Lung (tissue), 12 donors: ENCODE measurements around the gene TRPT1. TPM values are rescaled to one million over a fixed set of nuclear protein-coding genes. Genes with fewer than 3 reads are reported as not detected.
A peak's percentile ranks its signal among the peaks of the same experiment; 100 is the strongest.

Experiments used
- ATAC-seq: fragments of 200-7000 bp; cut with Tn5 transposase; one replicate; pipeline ENCODE4 v1.9.1; 2020; ENCODE audit warnings: moderate number of reproducible peaks; ENCODE audit not compliant: insufficient read depth, low FRiP score
- DNase-seq, 3 donors: peaks; one replicate each; pipeline ENCODE4 v3.0.0-alpha.2; 2013 to 2017
- H3K27ac ChIP-seq, 2 donors: one replicate each; pipeline ENCODE4 v1.5.1; 2013; ENCODE audit warnings: mild to moderate bottlenecking in 2 of 2, moderate library complexity in 2 of 2, control low read depth in 1 of 2, inconsistent platforms in 1 of 2, low read depth in 1 of 2, low read length in 1 of 2
- H3K27me3 ChIP-seq, 3 donors: one replicate each; pipeline ENCODE4 v1.5.1; 2013; ENCODE audit warnings: low read length in 2 of 3; ENCODE audit not compliant: control insufficient read depth in 3 of 3, insufficient read depth in 3 of 3
- H3K36me3 ChIP-seq, 4 donors: one replicate each; pipeline ENCODE4 v1.5.1; 2013; ENCODE audit warnings: low read length in 4 of 4, mild to moderate bottlenecking in 1 of 4, moderate library complexity in 1 of 4; ENCODE audit not compliant: control insufficient read depth in 4 of 4, insufficient read depth in 4 of 4
- H3K4me1 ChIP-seq, 5 donors: one replicate each; pipeline ENCODE4 v1.5.1; 2013; ENCODE audit warnings: low read length in 5 of 5, mild to moderate bottlenecking in 2 of 5, moderate library complexity in 1 of 5; ENCODE audit not compliant: control insufficient read depth in 5 of 5, insufficient read depth in 5 of 5
- H3K4me3 ChIP-seq: one replicate; pipeline ENCODE4 v1.5.1; 2013; ENCODE audit warnings: mild to moderate bottlenecking, control low read depth, moderate library complexity
- H3K9ac ChIP-seq, 2 donors: one replicate each; pipeline ENCODE4 v1.5.1; 2013; ENCODE audit warnings: low read length in 2 of 2, control low read depth in 1 of 2; ENCODE audit not compliant: insufficient read depth in 1 of 2
- H3K9me3 ChIP-seq, 4 donors: one replicate each; pipeline ENCODE4 v1.5.1; 2013; ENCODE audit warnings: low read length in 3 of 4, mild to moderate bottlenecking in 1 of 4, moderate library complexity in 1 of 4; ENCODE audit not compliant: control insufficient read depth in 4 of 4, insufficient read depth in 3 of 4
- WGBS, 2 donors: extraction: QIAGEN DNeasy Blood & Tissue Kit; methylation state at CpG; one replicate each; pipeline ENCODE4 v1.1.7; 2013; 5-methylcytosine and 5-hydroxymethylcytosine counted together
- polyA plus RNA-seq, 2 donors: library from polyadenylated mRNA; stranded (reverse); fragments of 200-250 nt; gene quantifications; one replicate each; pipeline ENCODE4 v1.2.1, GENCODE V29; 2013
- total RNA-seq, 2 donors: library from RNA; depleted of rRNA in 1 of 2; stranded (reverse); fragments of >200 nt in 1 of 2; gene quantifications; one replicate each; pipeline ENCODE4 v1.2.1, GENCODE V29; 2014 to 2021
- TF ChIP-seq, protein P1 (sequence below): IDR thresholded peaks from 2 replicates; pipeline ENCODE4 v1.5.1; 2012; ENCODE audit warnings: mild to moderate bottlenecking; ENCODE audit errors: control extremely low read depth, extremely low read depth
- donor health status: control.
- donor health status: control.
- donor health status: Bipolar disorder and iron deficiency.
- donor health status: healthy.
- donor health status: DM: yes; HTN: yes; CAD: no.

The TRPT1 gene
- total and polyA plus RNA-seq, 4 donors = 18.3 to 62.5 (median 34.3) TPM

DNA sequence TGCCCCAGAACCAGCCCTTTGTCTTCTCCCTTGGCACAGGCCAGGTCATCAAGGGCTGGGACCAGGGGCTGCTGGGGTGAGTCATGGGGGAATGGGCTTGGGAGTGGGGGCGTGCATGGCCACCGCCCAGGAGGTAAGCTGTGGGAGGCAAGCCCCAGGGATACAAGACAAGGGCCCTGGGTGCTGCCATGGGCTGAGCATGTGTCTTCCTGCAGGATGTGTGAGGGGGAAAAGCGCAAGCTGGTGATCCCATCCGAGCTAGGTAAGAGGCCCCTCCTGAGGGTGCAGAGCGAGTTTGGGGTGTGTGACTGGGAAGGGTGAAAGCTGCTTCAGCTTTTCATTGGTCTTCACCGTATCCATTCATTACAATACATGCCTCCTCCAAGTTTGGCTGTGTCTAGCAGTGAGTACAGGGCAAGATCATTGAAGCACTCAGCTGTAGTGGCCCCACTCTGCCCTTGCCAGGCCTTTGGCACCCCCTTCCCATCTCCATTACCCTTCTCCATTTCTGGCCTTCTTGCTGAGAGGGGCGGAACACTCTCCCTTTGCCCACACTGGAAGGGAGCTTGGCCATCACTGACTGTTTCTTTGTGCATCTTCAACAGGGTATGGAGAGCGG lies 17.4 kb upstream of the TRPT1 start:
- peaks cover 0 to 31% (median 17%) of the 10 kb centered on the region in 5 donors for H3K4me1 ChIP-seq
- DNase-seq = no peak
- no peak overlapping the region for H3K9ac ChIP-seq
- no peaks in the 10 kb centered on the region for H3K9me3 ChIP-seq
- no peak overlapping the region for H3K27ac ChIP-seq
- WGBS, 2 donors = 89 to 91% methylated on average over 8 of the region's 8 CpGs
- peaks cover 0 to 15% (median 3%) of the 10 kb centered on the region in 4 donors for H3K36me3 ChIP-seq
- H3K27me3 ChIP-seq = no peaks in the 10 kb centered on the region
- no peak for ATAC-seq
- TF ChIP-seq, protein P1, sequence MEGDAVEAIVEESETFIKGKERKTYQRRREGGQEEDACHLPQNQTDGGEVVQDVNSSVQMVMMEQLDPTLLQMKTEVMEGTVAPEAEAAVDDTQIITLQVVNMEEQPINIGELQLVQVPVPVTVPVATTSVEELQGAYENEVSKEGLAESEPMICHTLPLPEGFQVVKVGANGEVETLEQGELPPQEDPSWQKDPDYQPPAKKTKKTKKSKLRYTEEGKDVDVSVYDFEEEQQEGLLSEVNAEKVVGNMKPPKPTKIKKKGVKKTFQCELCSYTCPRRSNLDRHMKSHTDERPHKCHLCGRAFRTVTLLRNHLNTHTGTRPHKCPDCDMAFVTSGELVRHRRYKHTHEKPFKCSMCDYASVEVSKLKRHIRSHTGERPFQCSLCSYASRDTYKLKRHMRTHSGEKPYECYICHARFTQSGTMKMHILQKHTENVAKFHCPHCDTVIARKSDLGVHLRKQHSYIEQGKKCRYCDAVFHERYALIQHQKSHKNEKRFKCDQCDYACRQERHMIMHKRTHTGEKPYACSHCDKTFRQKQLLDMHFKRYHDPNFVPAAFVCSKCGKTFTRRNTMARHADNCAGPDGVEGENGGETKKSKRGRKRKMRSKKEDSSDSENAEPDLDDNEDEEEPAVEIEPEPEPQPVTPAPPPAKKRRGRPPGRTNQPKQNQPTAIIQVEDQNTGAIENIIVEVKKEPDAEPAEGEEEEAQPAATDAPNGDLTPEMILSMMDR = no peak
- no peak overlapping the region for H3K4me3 ChIP-seq

DNA sequence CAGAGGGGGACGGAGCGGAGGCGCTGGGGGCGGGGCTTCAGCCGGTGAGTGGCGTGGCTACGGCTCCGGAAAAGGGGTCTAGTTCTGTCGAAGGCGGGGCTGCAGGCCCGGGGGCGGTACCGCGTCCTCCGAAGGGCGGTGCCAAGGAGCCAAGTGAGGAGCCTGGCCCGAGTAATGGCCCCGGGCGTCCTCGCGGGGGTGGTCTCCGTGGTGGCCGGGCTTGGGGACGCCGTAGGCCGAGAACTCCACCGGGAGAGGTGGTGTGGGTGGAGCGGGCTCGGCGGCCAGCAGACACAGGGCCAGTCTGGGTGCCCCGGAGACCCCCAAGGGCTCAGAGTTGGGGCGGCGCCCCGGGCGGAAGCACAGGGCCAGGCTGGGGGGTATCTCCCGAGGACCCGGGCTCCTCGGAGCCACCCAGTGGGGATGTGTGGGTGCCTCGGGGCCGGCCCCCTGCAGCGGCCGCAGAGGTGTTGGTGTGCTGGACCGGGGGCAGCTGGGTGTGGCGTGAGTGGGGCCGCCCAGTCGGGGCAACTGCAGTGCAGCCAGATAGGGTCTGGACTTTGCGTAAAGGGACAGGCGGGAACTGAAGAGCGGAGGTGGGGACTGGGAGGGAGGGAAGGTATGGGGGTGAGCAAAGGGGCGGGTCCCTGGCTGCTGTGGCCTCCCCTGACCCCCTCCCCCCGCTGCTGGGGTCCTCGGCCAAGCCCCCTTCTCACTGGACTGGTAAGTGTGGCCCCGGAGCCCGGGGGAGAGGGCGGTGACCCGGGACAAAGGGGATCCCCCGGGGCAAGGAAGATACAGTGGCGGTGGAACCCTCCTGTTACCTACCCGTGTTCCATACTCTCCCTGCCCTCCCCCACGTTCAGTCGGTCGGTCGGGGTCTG lies 15.7 kb upstream of the TRPT1 start:
- peak overlapping the region; percentile 88 to 95 for H3K27ac ChIP-seq
- DNase-seq = peak; percentile 43 to 100 (median 56)
- peak; percentile 84 for ATAC-seq
- 0 to 1% methylated on average over 58 to 63 of the region's 63 CpGs for WGBS, 2 donors
- peak overlapping the region; percentile 75 for H3K4me3 ChIP-seq
- no peaks in the 10 kb centered on the region for H3K9me3 ChIP-seq
- H3K36me3 ChIP-seq = peaks cover 0 to 23% (median 6%) of the 10 kb centered on the region in 4 donors
- H3K27me3 ChIP-seq = no peaks in the 10 kb centered on the region
- H3K4me1 ChIP-seq = peaks cover 0 to 24% (median 20%) of the 10 kb centered on the region in 5 donors
- peak overlapping the region in 1 of 2 donors; percentile 53 for H3K9ac ChIP-seq
- TF ChIP-seq, protein P1 = no peak

DNA sequence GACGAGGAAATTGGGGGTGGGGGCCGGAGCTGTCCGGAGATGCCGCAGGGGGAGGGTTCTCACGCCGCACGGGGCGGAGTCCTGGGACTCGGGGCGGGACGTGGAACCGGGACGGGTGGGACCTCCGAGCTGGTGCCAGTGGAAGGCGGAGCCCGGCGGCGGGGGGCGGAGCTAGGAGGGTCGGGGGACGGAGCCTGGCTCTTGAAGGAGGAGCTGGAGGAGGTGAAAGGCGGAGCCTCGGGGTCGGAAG lies 15.2 kb upstream of the TRPT1 start:
- ATAC-seq (no peak), DNase-seq (peak in 2 of 3 donors; percentile 100)
- 1% methylated on average over 24 of the region's 24 CpGs for WGBS, 2 donors
- Histone ChIP-seq H3K4me3 (peak overlapping the region; percentile 61), H3K36me3 (peaks cover 0 to 23% (median 6%) of the 10 kb centered on the region in 4 donors), H3K27me3 (no peaks in the 10 kb centered on the region), H3K9ac (peak overlapping the region in 1 of 2 donors; percentile 61), H3K27ac (peak overlapping the region; percentile 92 to 96), H3K9me3 (no peaks in the 10 kb centered on the region), H3K4me1 (peaks cover 0 to 24% (median 20%) of the 10 kb centered on the region in 5 donors)
- TF ChIP-seq, protein P1 = no peak
